ENCODE results near the gene CCDC169.

The CCDC169 gene

GRCh38 chr13:36282821-36283432, 14.7 kb downstream of the CCDC169 start:
- no peak overlapping the region for H3K27ac ChIP-seq
- TF ChIP-seq CTCF (conservative IDR thresholded peaks at IDR 0.05) = peak; percentile 86
- TF ChIP-seq ZFX (IDR thresholded peaks at IDR 0.05) = no peak

- no peak overlapping the region for H3K27ac ChIP-seq
- TF ChIP-seq CTCF (conservative IDR thresholded peaks at IDR 0.05) (peak; percentile 64), ZFX (IDR thresholded peaks at IDR 0.05) (no peak)
Measured at GRCh38 chr13:36275190-36276002, 22.2 kb downstream of the CCDC169 start.

- TF ChIP-seq ZFX (IDR thresholded peaks at IDR 0.05) (no peak), CTCF (conservative IDR thresholded peaks at IDR 0.05) (no peak)
- no peak overlapping the region for H3K27ac ChIP-seq
Measured at GRCh38 chr13:36273431-36273830, 24.2 kb downstream of the CCDC169 start.

GRCh38 chr13:36261976-36262375, 35.6 kb downstream of the CCDC169 start:
- TF ChIP-seq CTCF (conservative IDR thresholded peaks at IDR 0.05) (no peak), ZFX (IDR thresholded peaks at IDR 0.05) (no peak)
- H3K27ac ChIP-seq = no peak overlapping the region

GRCh38 chr13:36261011-36261410, 36.6 kb downstream of the CCDC169 start:
- TF ChIP-seq ZFX (IDR thresholded peaks at IDR 0.05) (no peak), CTCF (conservative IDR thresholded peaks at IDR 0.05) (no peak)
- H3K27ac ChIP-seq = no peak overlapping the region

GRCh38 chr13:36259361-36260137, 38.1 kb downstream of the CCDC169 start:
- TF ChIP-seq ZFX (IDR thresholded peaks at IDR 0.05) (no peak), CTCF (conservative IDR thresholded peaks at IDR 0.05) (no peak)
- H3K27ac ChIP-seq = no peak overlapping the region

GRCh38 chr13:36258831-36259230, 38.8 kb downstream of the CCDC169 start:
- no peak for TF ChIP-seq ZFX (IDR thresholded peaks at IDR 0.05)
- no peak for TF ChIP-seq CTCF (conservative IDR thresholded peaks at IDR 0.05)
- H3K27ac ChIP-seq = no peak overlapping the region

All from C4-2B (cell line).